Neural progenitor cell (in vitro differentiated cells): Measurements from ENCODE around the gene SLC27A4. TPM values are rescaled to one million over a fixed set of nuclear protein-coding genes. Genes with fewer than 3 reads are reported as not detected.

Experiments
- DNase-seq: peaks from one replicate; pipeline ENCODE4 v3.0.0-alpha.2; 2016; ENCODE audit warnings: low spot score
- H2AFZ ChIP-seq: fragments of 200-600 bp; sonication (generic); replicated peaks from 2 replicates; pipeline ENCODE4 v1.6.1; 2016; ENCODE audit warnings: antibody characterized with exemption
- H3F3A ChIP-seq: fragments of 200-600 bp; sonication (generic); 2 replicates; pipeline ENCODE4 v1.6.1; 2016; ENCODE audit warnings: antibody characterized with exemption, low read depth
- H3K27ac ChIP-seq: fragments of 200-600 bp; sonication (generic); 2 replicates; pipeline ENCODE4 v1.5.1; 2016; ENCODE audit warnings: mild to moderate bottlenecking
- H3K27me3 ChIP-seq: fragments of 200-600 bp; sonication (generic); 2 replicates; pipeline ENCODE4 v1.6.1; 2016; ENCODE audit warnings: mild to moderate bottlenecking, moderate library complexity
- H3K36me3 ChIP-seq: fragments of 200-600 bp; sonication (generic); 2 replicates; pipeline ENCODE4 v1.5.1; 2016
- H3K4me1 ChIP-seq: fragments of 200-600 bp; sonication (generic); 2 replicates; pipeline ENCODE4 v1.6.1; 2016; ENCODE audit warnings: mixed run types
- H3K4me2 ChIP-seq: fragments of 200-600 bp; sonication (generic); 2 replicates; pipeline ENCODE4 v1.6.1; 2016
- H3K4me3 ChIP-seq: fragments of 200-600 bp; sonication (generic); 2 replicates; pipeline ENCODE4 v1.5.1; 2016
- H3K79me2 ChIP-seq: fragments of 200-600 bp; sonication (generic); 2 replicates; pipeline ENCODE4 v1.6.1; 2016; ENCODE audit warnings: low read depth
- H3K9ac ChIP-seq: fragments of 200-600 bp; sonication (generic); 2 replicates; pipeline ENCODE4 v1.6.1; 2016
- H3K9me3 ChIP-seq: fragments of 200-600 bp; sonication (generic); 2 replicates; pipeline ENCODE4 v1.5.1; 2016; ENCODE audit warnings: low read depth
- H4K20me1 ChIP-seq: fragments of 200-600 bp; sonication (generic); 2 replicates; pipeline ENCODE4 v1.6.1; 2016; ENCODE audit warnings: low read depth
- H3K27ac Mint-ChIP-seq: 3 replicates; pipeline ENCODE4 v1.8.0; 2021; ENCODE audit warnings: mixed read lengths
- H3K27me3 Mint-ChIP-seq: 2 replicates; pipeline ENCODE4 v1.8.0; 2022; ENCODE audit warnings: low read depth, mild to moderate bottlenecking, inconsistent platforms, moderate library complexity, mixed read lengths; ENCODE audit not compliant: insufficient read depth
- H3K36me3 Mint-ChIP-seq: 3 replicates; pipeline ENCODE4 v1.8.0; 2021; ENCODE audit warnings: mixed read lengths
- H3K4me1 Mint-ChIP-seq: 3 replicates; pipeline ENCODE4 v1.8.0; 2021; ENCODE audit warnings: mixed read lengths
- H3K4me3 Mint-ChIP-seq: 3 replicates; pipeline ENCODE4 v1.8.0; 2021; ENCODE audit warnings: mild to moderate bottlenecking, moderate library complexity, mixed read lengths
- H3K9me3 Mint-ChIP-seq: 3 replicates; pipeline ENCODE4 v1.8.0; 2020; ENCODE audit warnings: mixed read lengths
- CTCF ChIP-seq: fragments of 200-600 bp; sonication (generic); IDR thresholded peaks from 2 replicates; pipeline ENCODE4 v1.5.1; 2017; ENCODE audit warnings: antibody characterized with exemption, mild to moderate bottlenecking
- EZH2 ChIP-seq: fragments of 200-600 bp; sonication (generic); IDR thresholded peaks from 2 replicates; pipeline ENCODE4 v1.6.1; 2017; ENCODE audit warnings: antibody characterized with exemption, mild to moderate bottlenecking, moderate library complexity
- EZH2phosphoT487 ChIP-seq: fragments of 200-600 bp; sonication (generic); IDR thresholded peaks from 2 replicates; pipeline ENCODE4 v1.6.1; 2017; ENCODE audit warnings: antibody characterized with exemption
- total RNA-seq: library from RNA; depleted of rRNA; stranded (reverse); fragments of >200 nt; gene quantifications from 2 replicates; pipeline ENCODE4 v1.2.3, GENCODE V29; 2015; ENCODE audit warnings: low replicate concordance

SLC27A4 gene
- total RNA-seq, 1 donor from 2014 or later = 4.4 TPM

DNA sequence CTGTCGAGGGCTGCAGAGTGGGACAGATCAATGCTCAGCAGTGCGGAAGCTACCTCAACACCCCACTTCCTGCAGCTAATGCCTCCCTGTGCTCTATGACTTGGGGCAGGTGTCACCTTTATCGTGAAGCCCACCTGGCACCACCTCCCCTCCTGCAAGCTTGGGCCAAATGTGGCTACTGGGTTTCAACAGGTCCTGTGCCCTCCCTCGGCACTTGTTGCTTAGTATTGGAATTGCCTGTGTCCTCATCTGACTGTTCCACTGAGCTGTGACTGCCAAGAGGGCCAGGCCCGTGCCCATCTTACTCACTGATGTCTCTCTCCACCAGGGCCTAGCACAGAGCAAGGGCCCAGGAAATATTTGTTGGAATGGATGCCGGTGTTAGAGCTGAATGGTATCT lies 9.4 kb downstream of the SLC27A4 start:
- Histone ChIP-seq H3K4me2 (no peak overlapping the region), H4K20me1 (no peaks in the 10 kb centered on the region), H3K9ac (no peak overlapping the region), H3F3A (no peaks in the 10 kb centered on the region), H3K4me1 (no peaks in the 10 kb centered on the region), H3K27ac (no peak overlapping the region), H3K4me3 (no peak overlapping the region), H3K27me3 (no peaks in the 10 kb centered on the region), H3K9me3 (no peaks in the 10 kb centered on the region), H3K79me2 (no peaks in the 10 kb centered on the region), H3K36me3 (no peaks in the 10 kb centered on the region), H2AFZ (no peak overlapping the region)
- no peaks in the 10 kb centered on the region for H3K9me3 Mint-ChIP-seq
- DNase-seq = no peak
- TF ChIP-seq EZH2phosphoT487 = no peak
- TF ChIP-seq EZH2 = no peak
- no peak for TF ChIP-seq CTCF
- H3K4me3 Mint-ChIP-seq = no peak overlapping the region
- peaks cover 11% of the 10 kb centered on the region for H3K27me3 Mint-ChIP-seq
- no peaks in the 10 kb centered on the region for H3K4me1 Mint-ChIP-seq
- H3K27ac Mint-ChIP-seq = no peak overlapping the region
- peaks cover 17% of the 10 kb centered on the region for H3K36me3 Mint-ChIP-seq

- H3K36me3 ChIP-seq = no peaks in the 10 kb centered on the region
Measured at GRCh38 chr9:128355451-128355850, 15.1 kb downstream of the SLC27A4 start.

GRCh38 chr9:128358090-128358489 lies 17.8 kb downstream of the SLC27A4 start:
- Histone ChIP-seq H3K27me3 (peaks cover 47% of the 10 kb centered on the region), H3K27ac (no peak overlapping the region), H3K36me3 (no peaks in the 10 kb centered on the region), H3K4me3 (no peak overlapping the region), H4K20me1 (peaks cover 45% of the 10 kb centered on the region), H3K79me2 (no peaks in the 10 kb centered on the region), H3K4me2 (no peak overlapping the region), H3K4me1 (no peaks in the 10 kb centered on the region), H2AFZ (no peak overlapping the region), H3K9me3 (no peaks in the 10 kb centered on the region), H3F3A (peaks cover 3% of the 10 kb centered on the region), H3K9ac (no peak overlapping the region)
- Mint-ChIP-seq H3K4me1 (peaks cover 17% of the 10 kb centered on the region), H3K27me3 (peaks cover 4% of the 10 kb centered on the region), H3K36me3 (peaks cover 16% of the 10 kb centered on the region), H3K27ac (no peak overlapping the region), H3K4me3 (no peak overlapping the region), H3K9me3 (no peaks in the 10 kb centered on the region)
- TF ChIP-seq EZH2phosphoT487 (no peak), EZH2 (no peak), CTCF (no peak)
- DNase-seq = no peak

More at GRCh38 chr9:128355451-128355850, 15.1 kb downstream of the SLC27A4 start:
- H3K4me3 Mint-ChIP-seq = no peak overlapping the region
- DNase-seq = no peak
- H3K36me3 Mint-ChIP-seq = peaks cover 19% of the 10 kb centered on the region
- Histone ChIP-seq H3K9me3 (no peaks in the 10 kb centered on the region), H3K9ac (no peak overlapping the region), H3K27ac (no peak overlapping the region), H3K4me3 (no peak overlapping the region), H3K4me2 (no peak overlapping the region), H3K27me3 (peaks cover 21% of the 10 kb centered on the region), H3F3A (no peaks in the 10 kb centered on the region), H2AFZ (no peak overlapping the region), H4K20me1 (peaks cover 19% of the 10 kb centered on the region), H3K79me2 (no peaks in the 10 kb centered on the region), H3K4me1 (no peaks in the 10 kb centered on the region)
- no peak for TF ChIP-seq EZH2phosphoT487
- no peak for TF ChIP-seq EZH2
- TF ChIP-seq CTCF = no peak
- peaks cover 9% of the 10 kb centered on the region for H3K27me3 Mint-ChIP-seq
- H3K9me3 Mint-ChIP-seq = no peaks in the 10 kb centered on the region
- no peaks in the 10 kb centered on the region for H3K4me1 Mint-ChIP-seq
- no peak overlapping the region for H3K27ac Mint-ChIP-seq
